Liver (tissue), 9 donors: ENCODE results near the gene RFC4. TPM values are rescaled to one million over a fixed set of nuclear protein-coding genes. Genes with fewer than 3 reads are reported as not detected.
A peak's percentile ranks its signal among the peaks of the same experiment; 100 is the strongest.

Experiments used
- DNase-seq: peaks from one replicate; pipeline ENCODE4 v3.0.0-alpha.2; 2017; ENCODE audit warnings: low spot score
- H3K27ac ChIP-seq, 2 donors: one replicate each; pipeline ENCODE4 v1.7.0; 2013; ENCODE audit warnings: inconsistent platforms in 2 of 2, low read length in 2 of 2, control low read depth in 1 of 2, low read depth in 1 of 2, mild to moderate bottlenecking in 1 of 2
- H3K27me3 ChIP-seq, 4 donors: one replicate each; pipeline versions ENCODE4 v1.6.1 to v1.7.0; 2013; ENCODE audit warnings: low read length in 3 of 4, inconsistent platforms in 1 of 4, mild to moderate bottlenecking in 1 of 4, moderate library complexity in 1 of 4; ENCODE audit not compliant: control insufficient read depth in 4 of 4, insufficient read depth in 4 of 4
- H3K36me3 ChIP-seq, 4 donors: one replicate each; pipeline versions ENCODE4 v1.6.1 to v1.7.0; 2013; ENCODE audit warnings: low read length in 3 of 4, mild to moderate bottlenecking in 3 of 4, low read depth in 1 of 4, moderate library complexity in 1 of 4; ENCODE audit not compliant: control insufficient read depth in 4 of 4, insufficient read depth in 3 of 4
- H3K4me1 ChIP-seq, 4 donors: one replicate each; pipeline versions ENCODE4 v1.6.1 to v1.7.0; 2013; ENCODE audit warnings: low read length in 3 of 4, mild to moderate bottlenecking in 3 of 4, moderate library complexity in 1 of 4; ENCODE audit not compliant: control insufficient read depth in 4 of 4, insufficient read depth in 4 of 4
- H3K4me3 ChIP-seq, 3 donors: one replicate each; pipeline versions ENCODE4 v1.6.1 to v1.7.0; 2013; ENCODE audit warnings: low read length in 3 of 3, control low read depth in 1 of 3, low read depth in 1 of 3, mild to moderate bottlenecking in 1 of 3
- H3K9ac ChIP-seq, 2 donors: one replicate each; pipeline ENCODE4 v1.7.0; 2013; ENCODE audit warnings: low read length in 2 of 2, mild to moderate bottlenecking in 2 of 2, moderate library complexity in 2 of 2, control low read depth in 1 of 2, low read depth in 1 of 2
- H3K9me3 ChIP-seq, 4 donors: one replicate each; pipeline versions ENCODE4 v1.6.1 to v1.7.0; 2013; ENCODE audit warnings: low read length in 3 of 4; ENCODE audit not compliant: control insufficient read depth in 4 of 4
- ATF3 ChIP-seq: IDR thresholded peaks from 2 replicates; pipeline ENCODE4 v1.6.1; 2016; ENCODE audit warnings: antibody characterized with exemption
- EGR1 ChIP-seq, 2 donors: IDR thresholded peaks; 2 replicates each; pipeline ENCODE4 v1.6.1; 2016 to 2018; ENCODE audit warnings: antibody characterized with exemption in 2 of 2, low read depth in 2 of 2
- GABPA ChIP-seq, 2 donors: IDR thresholded peaks in 1 of 2; conservative IDR thresholded peaks in 1 of 2; 2 replicates each; pipeline ENCODE4 v1.6.1; 2016; ENCODE audit warnings: antibody characterized with exemption in 2 of 2, mild to moderate bottlenecking in 1 of 2, moderate library complexity in 1 of 2
- HNF4G ChIP-seq: IDR thresholded peaks from 2 replicates; pipeline ENCODE4 v1.6.1; 2016; ENCODE audit warnings: antibody characterized with exemption
- NR2F2 ChIP-seq: IDR thresholded peaks from 2 replicates; pipeline ENCODE4 v1.6.1; 2016; ENCODE audit warnings: antibody characterized with exemption
- RAD21 ChIP-seq, 2 donors: IDR thresholded peaks; 2 replicates each; pipeline ENCODE4 v1.6.1; 2016; ENCODE audit warnings: antibody characterized with exemption in 2 of 2, mild to moderate bottlenecking in 2 of 2
- RXRA ChIP-seq, 2 donors: IDR thresholded peaks; 2 replicates each; pipeline ENCODE4 v1.6.1; 2017 to 2018; ENCODE audit warnings: antibody characterized with exemption in 2 of 2, mild to moderate bottlenecking in 1 of 2
- SP1 ChIP-seq: IDR thresholded peaks from 2 replicates; pipeline ENCODE4 v1.6.1; 2018; ENCODE audit warnings: antibody characterized with exemption, mild to moderate bottlenecking
- TAF1 ChIP-seq: conservative IDR thresholded peaks from 2 replicates; pipeline ENCODE4 v1.6.1; 2016; ENCODE audit warnings: antibody characterized with exemption, mild to moderate bottlenecking
- ZBTB33 ChIP-seq: IDR thresholded peaks from 2 replicates; pipeline ENCODE4 v1.6.1; 2016; ENCODE audit warnings: antibody characterized with exemption
- WGBS: extraction: QIAGEN DNeasy Blood & Tissue Kit; methylation state at CpG from one replicate; pipeline ENCODE4 v1.1.7; 2013; 5-methylcytosine and 5-hydroxymethylcytosine counted together
- polyA plus RNA-seq, 2 donors: library from polyadenylated mRNA; stranded (reverse) in 1 of 2; unstranded in 1 of 2; fragments of 200-250 nt in 1 of 2; fragments of >200 nt in 1 of 2; fragmentation: Nextera tagmentation in 1 of 2; extraction: Ambion mirVana in 1 of 2; gene quantifications; one replicate each; pipeline versions ENCODE4 v1.2.1 to v1.2.3, GENCODE V29; 2013 to 2015
- total RNA-seq, 2 donors: library from RNA; depleted of rRNA; stranded (reverse); fragments of >200 nt; gene quantifications; one replicate each; pipeline ENCODE4 v1.2.3, GENCODE V29; 2014
- TF ChIP-seq, protein P1 (sequence below): IDR thresholded peaks from 2 replicates; pipeline ENCODE4 v1.6.1; 2016; ENCODE audit warnings: antibody characterized with exemption, mild to moderate bottlenecking
- donor health status: healthy.
- donor health status: healthy.
- donor health status: healthy.
- donor health status: healthy.
- donor health status: healthy.

The RFC4 gene
- total and polyA plus RNA-seq, 4 donors, result 4.6 to 27.3 (median 6.3) TPM

DNA sequence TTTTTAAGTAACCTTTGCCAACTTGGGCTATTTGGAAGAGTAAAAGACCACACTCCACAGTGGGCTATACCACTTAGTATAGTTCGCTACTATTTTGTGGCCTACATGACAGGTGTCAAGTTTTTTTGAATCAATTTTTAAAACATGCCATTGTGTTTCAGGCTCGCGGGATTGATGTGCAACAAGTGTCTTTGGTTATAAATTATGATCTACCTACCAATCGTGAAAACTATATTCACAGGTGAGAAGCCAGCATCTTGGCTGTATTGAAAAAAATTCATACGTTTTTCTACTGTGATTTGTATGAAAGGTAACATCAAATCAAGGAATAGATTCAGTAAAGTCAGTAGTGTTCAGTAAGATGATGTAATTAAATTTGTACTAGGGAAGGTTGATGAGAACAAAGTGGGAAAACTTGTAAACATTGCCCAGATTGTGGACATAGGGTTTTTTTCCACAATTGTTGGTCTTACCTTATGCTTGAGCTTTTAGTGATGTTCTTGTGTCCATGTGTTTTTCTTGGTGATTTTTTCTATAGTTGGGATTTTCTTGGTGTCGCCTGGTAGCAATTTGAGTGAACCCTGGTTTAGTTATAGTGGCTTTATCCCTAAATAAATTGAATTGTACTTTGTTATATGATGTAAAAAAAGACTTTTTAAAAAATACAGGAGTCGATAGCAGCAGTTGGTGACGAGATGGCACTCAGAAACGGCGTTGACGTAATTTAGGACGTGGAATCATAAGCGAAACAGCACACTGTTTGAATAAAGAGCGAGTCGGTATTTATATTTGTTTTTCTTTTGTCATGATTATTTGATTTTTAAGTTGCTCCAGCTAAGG is 18.4 kb downstream of the RFC4 start:
- WGBS, result 84% methylated on average over 15 of the region's 15 CpGs
- Histone ChIP-seq H3K4me1 (peaks cover 8 to 29% (median 26%) of the 10 kb centered on the region in 4 donors), H3K9ac (peak overlapping the region in 1 of 2 donors; percentile 33), H3K27me3 (no peaks in the 10 kb centered on the region), H3K36me3 (peaks cover 13 to 53% (median 52%) of the 10 kb centered on the region in 4 donors), H3K4me3 (no peak overlapping the region), H3K27ac (no peak overlapping the region), H3K9me3 (no peaks in the 10 kb centered on the region)
- DNase-seq, result no peak
- TF ChIP-seq HNF4G (no peak), NR2F2 (no peak), ATF3 (no peak), RAD21 (IDR thresholded peaks at IDR 0.05) (no peak), ZBTB33 (no peak), SP1 (no peak), EGR1 (IDR thresholded peaks at IDR 0.05; ENCODE audit: low read depth in 2 of 2) (no peak), RXRA (IDR thresholded peaks at IDR 0.05) (no peak), TAF1 (no peak)
- TF ChIP-seq, protein P1, sequence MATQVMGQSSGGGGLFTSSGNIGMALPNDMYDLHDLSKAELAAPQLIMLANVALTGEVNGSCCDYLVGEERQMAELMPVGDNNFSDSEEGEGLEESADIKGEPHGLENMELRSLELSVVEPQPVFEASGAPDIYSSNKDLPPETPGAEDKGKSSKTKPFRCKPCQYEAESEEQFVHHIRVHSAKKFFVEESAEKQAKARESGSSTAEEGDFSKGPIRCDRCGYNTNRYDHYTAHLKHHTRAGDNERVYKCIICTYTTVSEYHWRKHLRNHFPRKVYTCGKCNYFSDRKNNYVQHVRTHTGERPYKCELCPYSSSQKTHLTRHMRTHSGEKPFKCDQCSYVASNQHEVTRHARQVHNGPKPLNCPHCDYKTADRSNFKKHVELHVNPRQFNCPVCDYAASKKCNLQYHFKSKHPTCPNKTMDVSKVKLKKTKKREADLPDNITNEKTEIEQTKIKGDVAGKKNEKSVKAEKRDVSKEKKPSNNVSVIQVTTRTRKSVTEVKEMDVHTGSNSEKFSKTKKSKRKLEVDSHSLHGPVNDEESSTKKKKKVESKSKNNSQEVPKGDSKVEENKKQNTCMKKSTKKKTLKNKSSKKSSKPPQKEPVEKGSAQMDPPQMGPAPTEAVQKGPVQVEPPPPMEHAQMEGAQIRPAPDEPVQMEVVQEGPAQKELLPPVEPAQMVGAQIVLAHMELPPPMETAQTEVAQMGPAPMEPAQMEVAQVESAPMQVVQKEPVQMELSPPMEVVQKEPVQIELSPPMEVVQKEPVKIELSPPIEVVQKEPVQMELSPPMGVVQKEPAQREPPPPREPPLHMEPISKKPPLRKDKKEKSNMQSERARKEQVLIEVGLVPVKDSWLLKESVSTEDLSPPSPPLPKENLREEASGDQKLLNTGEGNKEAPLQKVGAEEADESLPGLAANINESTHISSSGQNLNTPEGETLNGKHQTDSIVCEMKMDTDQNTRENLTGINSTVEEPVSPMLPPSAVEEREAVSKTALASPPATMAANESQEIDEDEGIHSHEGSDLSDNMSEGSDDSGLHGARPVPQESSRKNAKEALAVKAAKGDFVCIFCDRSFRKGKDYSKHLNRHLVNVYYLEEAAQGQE, result no peak

- 76% methylated on average over 3 of the region's 3 CpGs for WGBS
- Histone ChIP-seq H3K27me3 (no peaks in the 10 kb centered on the region), H3K4me1 (peaks cover 8 to 29% (median 26%) of the 10 kb centered on the region in 4 donors), H3K27ac (no peak overlapping the region), H3K9me3 (no peaks in the 10 kb centered on the region), H3K4me3 (no peak overlapping the region), H3K9ac (no peak overlapping the region), H3K36me3 (peaks cover 13 to 53% (median 52%) of the 10 kb centered on the region in 4 donors)
- DNase-seq, result no peak
- TF ChIP-seq, protein P1, result no peak
- TF ChIP-seq GABPA (IDR thresholded peaks at IDR 0.05 in 1 of 2, conservative IDR thresholded peaks at IDR 0.05 in 1 of 2), result no peak
These were observed 19.4 kb downstream of the RFC4 start for GRCh38 chr3:186786922-186787321.
